H9 (cell line): ENCODE measurements around the gene BCAS3. TPM values are rescaled to one million over a fixed set of nuclear protein-coding genes. Genes with fewer than 3 reads are reported as not detected.

Experiments
- DNase-seq: peaks from one replicate; pipeline ENCODE4 v3.0.0-alpha.2; 2017
- H2AFZ ChIP-seq: one replicate; pipeline ENCODE4 v1.6.1; 2013; ENCODE audit warnings: mild to moderate bottlenecking, low read length, control low read depth, moderate library complexity
- H2AK5ac ChIP-seq: 2 replicates; pipeline ENCODE4 v1.6.1; 2013; ENCODE audit warnings: low read length, control low read depth, mixed read lengths; ENCODE audit not compliant: insufficient read length
- H2BK120ac ChIP-seq: one replicate; pipeline ENCODE4 v1.6.1; 2013; ENCODE audit warnings: low read depth, mild to moderate bottlenecking, low read length, control low read depth, inconsistent platforms; ENCODE audit not compliant: poor library complexity, severe bottlenecking
- H2BK12ac ChIP-seq: 2 replicates; pipeline ENCODE4 v1.6.1; 2013; ENCODE audit warnings: low read length, control low read depth, mixed read lengths, low read depth; ENCODE audit not compliant: insufficient read length
- H2BK15ac ChIP-seq: 2 replicates; pipeline ENCODE4 v1.6.1; 2013; ENCODE audit warnings: low read depth, low read length, control low read depth
- H2BK20ac ChIP-seq: one replicate; pipeline ENCODE4 v1.6.1; 2013; ENCODE audit warnings: low read depth, mild to moderate bottlenecking, low read length, control low read depth, inconsistent platforms; ENCODE audit not compliant: poor library complexity, severe bottlenecking
- H2BK5ac ChIP-seq: 2 replicates; pipeline ENCODE4 v1.6.1; 2013; ENCODE audit warnings: low read length, control low read depth, mixed read lengths; ENCODE audit not compliant: insufficient read length
- H3K14ac ChIP-seq: 2 replicates; pipeline ENCODE4 v1.6.1; 2013; ENCODE audit warnings: low read length, control low read depth; ENCODE audit not compliant: insufficient read depth
- H3K18ac ChIP-seq: 2 replicates; pipeline ENCODE4 v1.6.1; 2013; ENCODE audit warnings: low read depth, mild to moderate bottlenecking, mixed read lengths, low read length, control low read depth; ENCODE audit not compliant: insufficient read length
- H3K23ac ChIP-seq: 2 replicates; pipeline ENCODE4 v1.6.1; 2013; ENCODE audit warnings: low read length, control low read depth, mixed read lengths, low read depth; ENCODE audit not compliant: insufficient read length
- H3K23me2 ChIP-seq: 2 replicates; pipeline ENCODE4 v1.6.1; 2013; ENCODE audit warnings: low read depth, mild to moderate bottlenecking, mixed read lengths, low read length, control low read depth; ENCODE audit not compliant: insufficient read length, poor library complexity, severe bottlenecking
- H3K27ac ChIP-seq: 2 replicates; pipeline ENCODE4 v1.5.1; 2013; ENCODE audit warnings: low read length, control low read depth, mixed read lengths, low read depth; ENCODE audit not compliant: insufficient read length
- H3K27me3 ChIP-seq: 2 replicates; pipeline ENCODE4 v1.6.1; 2013; ENCODE audit warnings: low read length, control low read depth, inconsistent platforms; ENCODE audit not compliant: insufficient read depth
- H3K4ac ChIP-seq: 2 replicates; pipeline ENCODE4 v1.6.1; 2013; ENCODE audit warnings: low read depth, mild to moderate bottlenecking, control low read depth, inconsistent platforms, low read length, moderate library complexity
- H3K4me1 ChIP-seq: 2 replicates; pipeline ENCODE4 v1.6.1; 2013; ENCODE audit warnings: low read length, control low read depth, inconsistent platforms; ENCODE audit not compliant: insufficient read depth
- H3K4me2 ChIP-seq: 2 replicates; pipeline ENCODE4 v1.6.1; 2013; ENCODE audit warnings: low read length, control low read depth, mixed read lengths; ENCODE audit not compliant: insufficient read length, insufficient read depth
- H3K56ac ChIP-seq: 2 replicates; pipeline ENCODE4 v1.6.1; 2013; ENCODE audit warnings: low read depth, mild to moderate bottlenecking, mixed read lengths, low read length, control low read depth; ENCODE audit not compliant: insufficient read length
- H3K79me1 ChIP-seq: 2 replicates; pipeline ENCODE4 v1.6.1; 2013; ENCODE audit warnings: low read depth, mild to moderate bottlenecking, moderate library complexity, low read length, control low read depth, inconsistent platforms; ENCODE audit not compliant: insufficient read depth, poor library complexity, severe bottlenecking
- H3K79me2 ChIP-seq: 2 replicates; pipeline ENCODE4 v1.6.1; 2013; ENCODE audit warnings: low read length, control low read depth, inconsistent platforms; ENCODE audit not compliant: insufficient read depth
- H3K9ac ChIP-seq: 2 replicates; pipeline ENCODE4 v1.6.1; 2013; ENCODE audit warnings: low read length, control low read depth, mixed read lengths; ENCODE audit not compliant: insufficient read length; ENCODE audit errors: extremely low read depth
- H3K9me3 ChIP-seq: one replicate; pipeline ENCODE4 v1.6.1; 2013; ENCODE audit warnings: low read depth, low read length, inconsistent platforms; ENCODE audit not compliant: control insufficient read depth
- H3T11ph ChIP-seq: one replicate; pipeline ENCODE4 v1.6.1; 2013; ENCODE audit warnings: mild to moderate bottlenecking, low read length, control low read depth, inconsistent platforms
- H4K20me1 ChIP-seq: one replicate; pipeline ENCODE4 v1.6.1; 2013; ENCODE audit not compliant: control insufficient read depth, insufficient read length, insufficient read depth
- H4K5ac ChIP-seq: 2 replicates; pipeline ENCODE4 v1.6.1; 2013; ENCODE audit warnings: low read depth, mild to moderate bottlenecking, mixed read lengths, low read length, control low read depth; ENCODE audit not compliant: insufficient read length
- H4K8ac ChIP-seq: replicated peaks from 2 replicates; pipeline ENCODE4 v1.6.1; 2013; ENCODE audit warnings: low read length, control low read depth, mixed read lengths, low read depth; ENCODE audit not compliant: insufficient read length
- H4K91ac ChIP-seq: 2 replicates; pipeline ENCODE4 v1.6.1; 2013; ENCODE audit warnings: low read depth, mild to moderate bottlenecking, moderate library complexity, mixed read lengths, low read length, control low read depth; ENCODE audit not compliant: insufficient read length
- H3K27ac Mint-ChIP-seq, 3 experiments: 2 replicates in 2 of 3; 3 replicates in 1 of 3; pipeline ENCODE4 v1.8.0; 2020 to 2021; ENCODE audit warnings: mixed read lengths in 3 of 3, mild to moderate bottlenecking in 1 of 3, moderate library complexity in 1 of 3
- H3K27me3 Mint-ChIP-seq: 2 replicates; pipeline ENCODE4 v1.8.0; 2021; ENCODE audit warnings: low read depth, mild to moderate bottlenecking, moderate library complexity, mixed read lengths
- H3K36me3 Mint-ChIP-seq, 3 experiments: 2 replicates in 2 of 3; 3 replicates in 1 of 3; pipeline ENCODE4 v1.8.0; 2020 to 2021; ENCODE audit warnings: low read depth in 3 of 3, mixed read lengths in 3 of 3; ENCODE audit not compliant: insufficient read depth in 1 of 3
- H3K4me1 Mint-ChIP-seq, 2 experiments: 2 replicates each; pipeline ENCODE4 v1.8.0; 2020; ENCODE audit warnings: mixed read lengths in 2 of 2
- H3K4me3 Mint-ChIP-seq, 2 experiments: 2 replicates in 1 of 2; 3 replicates in 1 of 2; pipeline ENCODE4 v1.8.0; 2020 to 2021; ENCODE audit warnings: mild to moderate bottlenecking in 2 of 2, mixed read lengths in 2 of 2, moderate library complexity in 1 of 2
- H3K9me3 Mint-ChIP-seq, 2 experiments: 2 replicates in 1 of 2; 3 replicates in 1 of 2; pipeline ENCODE4 v1.8.0; 2020; ENCODE audit warnings: mild to moderate bottlenecking in 2 of 2, mixed read lengths in 2 of 2, moderate library complexity in 1 of 2
- WGBS: extraction: QIAGEN DNeasy Blood & Tissue Kit; methylation state at CpG from one replicate; pipeline ENCODE4 v1.1.7; 2013; ENCODE audit warnings: missing lambda C conversion rate, low lambda C conversion rate, mixed read lengths; ENCODE audit not compliant: insufficient read length; ENCODE audit errors: extremely low coverage; 5-methylcytosine and 5-hydroxymethylcytosine counted together
- total RNA-seq: library from RNA; stranded (reverse); gene quantifications from 2 replicates; pipeline ENCODE4 v1.2.1, GENCODE V29; 2021
- TF ChIP-seq, protein P1 (sequence below): fragments of 200-600 bp; sonication (generic); conservative IDR thresholded peaks from 3 replicates; pipeline ENCODE4 v1.8.0; 2021; ENCODE audit warnings: antibody characterized with exemption, mild to moderate bottlenecking

BCAS3 gene
- total RNA-seq, 1 experiment from 2014 or later, result 22.4 TPM

DNA sequence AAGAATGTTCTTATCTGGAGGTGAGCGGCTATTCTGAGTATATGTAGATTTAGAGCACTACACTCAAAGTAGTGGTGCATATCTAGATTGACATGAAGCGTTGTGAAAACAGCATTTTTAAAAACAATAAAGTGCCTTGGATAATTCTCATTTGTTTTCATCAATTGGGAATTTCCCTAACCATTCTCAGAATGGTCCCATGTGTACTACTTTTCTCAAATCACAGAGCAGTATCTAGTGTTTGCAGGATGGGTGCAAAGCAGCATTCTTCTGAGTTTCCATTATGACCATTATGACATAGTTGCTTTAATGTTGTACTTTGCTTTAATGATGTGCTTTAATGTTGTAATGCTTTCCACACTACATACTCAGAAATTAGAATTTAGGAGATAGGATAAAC, 16.2 kb upstream of the BCAS3 start:
- no peaks in the 10 kb centered on the region for H3K79me2 ChIP-seq
- no peak overlapping the region for H3K27ac ChIP-seq
- H3K23ac ChIP-seq, result no peak overlapping the region
- no peak overlapping the region for H3K4me2 ChIP-seq
- H3K9ac ChIP-seq, result no peak overlapping the region
- Mint-ChIP-seq H3K4me1 (no peaks in the 10 kb centered on the region), H3K9me3 (no peaks in the 10 kb centered on the region), H3K27ac (no peak overlapping the region), H3K4me3 (no peak overlapping the region), H3K36me3 (peaks cover 0 to 33% (median 14%) of the 10 kb centered on the region in 3 experiments; a peak in 6 of 7 replicates), H3K27me3 (no peaks in the 10 kb centered on the region)
- H4K8ac ChIP-seq, result no peak overlapping the region
- no peak overlapping the region for H4K91ac ChIP-seq
- H2AK5ac ChIP-seq, result no peak overlapping the region
- TF ChIP-seq, protein P1, sequence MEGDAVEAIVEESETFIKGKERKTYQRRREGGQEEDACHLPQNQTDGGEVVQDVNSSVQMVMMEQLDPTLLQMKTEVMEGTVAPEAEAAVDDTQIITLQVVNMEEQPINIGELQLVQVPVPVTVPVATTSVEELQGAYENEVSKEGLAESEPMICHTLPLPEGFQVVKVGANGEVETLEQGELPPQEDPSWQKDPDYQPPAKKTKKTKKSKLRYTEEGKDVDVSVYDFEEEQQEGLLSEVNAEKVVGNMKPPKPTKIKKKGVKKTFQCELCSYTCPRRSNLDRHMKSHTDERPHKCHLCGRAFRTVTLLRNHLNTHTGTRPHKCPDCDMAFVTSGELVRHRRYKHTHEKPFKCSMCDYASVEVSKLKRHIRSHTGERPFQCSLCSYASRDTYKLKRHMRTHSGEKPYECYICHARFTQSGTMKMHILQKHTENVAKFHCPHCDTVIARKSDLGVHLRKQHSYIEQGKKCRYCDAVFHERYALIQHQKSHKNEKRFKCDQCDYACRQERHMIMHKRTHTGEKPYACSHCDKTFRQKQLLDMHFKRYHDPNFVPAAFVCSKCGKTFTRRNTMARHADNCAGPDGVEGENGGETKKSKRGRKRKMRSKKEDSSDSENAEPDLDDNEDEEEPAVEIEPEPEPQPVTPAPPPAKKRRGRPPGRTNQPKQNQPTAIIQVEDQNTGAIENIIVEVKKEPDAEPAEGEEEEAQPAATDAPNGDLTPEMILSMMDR, result no peak
- H2BK15ac ChIP-seq, result no peak overlapping the region
- H2BK20ac ChIP-seq, result no peak overlapping the region
- no peak overlapping the region for H2BK12ac ChIP-seq
- no peak overlapping the region for H2BK5ac ChIP-seq
- no peak overlapping the region for H2BK120ac ChIP-seq
- H3K4ac ChIP-seq, result no peak overlapping the region
- H3K18ac ChIP-seq, result no peak overlapping the region
- H3T11ph ChIP-seq, result no peak overlapping the region
- H3K56ac ChIP-seq, result no peak overlapping the region
- no peaks in the 10 kb centered on the region for H3K79me1 ChIP-seq
- no peaks in the 10 kb centered on the region for H3K23me2 ChIP-seq
- no peaks in the 10 kb centered on the region for H4K20me1 ChIP-seq
- no CpG with 5 or more reads among the region's 2 CpGs for WGBS
- no peak overlapping the region for H2AFZ ChIP-seq
- H3K4me1 ChIP-seq, result no peaks in the 10 kb centered on the region
- H3K14ac ChIP-seq, result no peak overlapping the region
- H3K27me3 ChIP-seq, result no peaks in the 10 kb centered on the region
- no peak for DNase-seq
- no peaks in the 10 kb centered on the region for H3K9me3 ChIP-seq
- H4K5ac ChIP-seq, result no peak overlapping the region
